CD1c-positive myeloid dendritic cell (primary cell): Measurements from ENCODE around the gene SRPRA.
"Not testable (repeated sequence)": the region's sequence is repeated elsewhere in the genome, so short reads cannot be mapped to it uniquely, and the experiment has no call there.

ENCODE experiments used
- DNase-seq: peaks from one replicate; pipeline ENCODE4 v3.0.0-alpha.2; 2016; ENCODE audit errors: extremely low spot score

Gene SRPRA, protein sequence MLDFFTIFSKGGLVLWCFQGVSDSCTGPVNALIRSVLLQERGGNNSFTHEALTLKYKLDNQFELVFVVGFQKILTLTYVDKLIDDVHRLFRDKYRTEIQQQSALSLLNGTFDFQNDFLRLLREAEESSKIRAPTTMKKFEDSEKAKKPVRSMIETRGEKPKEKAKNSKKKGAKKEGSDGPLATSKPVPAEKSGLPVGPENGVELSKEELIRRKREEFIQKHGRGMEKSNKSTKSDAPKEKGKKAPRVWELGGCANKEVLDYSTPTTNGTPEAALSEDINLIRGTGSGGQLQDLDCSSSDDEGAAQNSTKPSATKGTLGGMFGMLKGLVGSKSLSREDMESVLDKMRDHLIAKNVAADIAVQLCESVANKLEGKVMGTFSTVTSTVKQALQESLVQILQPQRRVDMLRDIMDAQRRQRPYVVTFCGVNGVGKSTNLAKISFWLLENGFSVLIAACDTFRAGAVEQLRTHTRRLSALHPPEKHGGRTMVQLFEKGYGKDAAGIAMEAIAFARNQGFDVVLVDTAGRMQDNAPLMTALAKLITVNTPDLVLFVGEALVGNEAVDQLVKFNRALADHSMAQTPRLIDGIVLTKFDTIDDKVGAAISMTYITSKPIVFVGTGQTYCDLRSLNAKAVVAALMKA

GRCh38 chr11:126268708-126269579 lies at the start of gene SRPRA, which contains the start of gene FOXRED1:
SRPRA (minus strand) TSS chr11:126268895; CDS start chr11:126268804, 91 bp downstream.
FOXRED1 (plus strand) TSS chr11:126269154; CDS start chr11:126269207, 53 bp downstream.
- peak; percentile 100 for DNase-seq

GRCh38 chr11:126317756-126318573 lies 49.3 kb upstream of the SRPRA start:
- DNase-seq, result no peak

GRCh38 chr11:126317432-126317755 lies 48.7 kb upstream of the SRPRA start:
- no peak for DNase-seq

- peak; percentile 40 for DNase-seq
Observed at GRCh38 chr11:126313826-126314225, 45.1 kb upstream of the SRPRA start.

DNA sequence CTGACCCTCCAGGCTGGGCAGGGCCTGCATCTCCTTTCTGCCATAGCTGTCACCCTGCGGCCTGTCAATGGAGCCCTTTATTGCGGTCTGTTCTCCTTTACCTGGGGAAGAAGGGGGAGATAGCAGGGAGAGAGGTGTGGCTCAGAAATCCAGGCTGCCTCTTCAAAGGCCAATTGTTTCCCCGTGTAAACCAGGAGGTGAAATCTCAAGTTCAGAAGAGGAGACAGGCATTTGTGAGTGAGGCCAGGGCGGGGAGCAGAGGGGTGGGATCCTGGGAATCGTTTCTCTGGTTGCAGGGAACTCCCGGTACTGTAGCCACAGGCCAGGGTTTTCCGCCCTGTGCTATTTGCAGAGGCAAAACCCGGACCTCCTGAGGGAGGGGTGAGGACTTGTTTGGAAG lies 44.3 kb upstream of the SRPRA start:
- DNase-seq, result no peak

- peak; percentile 65 for DNase-seq
Observed at GRCh38 chr11:126311401-126312291, 43.0 kb upstream of the SRPRA start.

DNA sequence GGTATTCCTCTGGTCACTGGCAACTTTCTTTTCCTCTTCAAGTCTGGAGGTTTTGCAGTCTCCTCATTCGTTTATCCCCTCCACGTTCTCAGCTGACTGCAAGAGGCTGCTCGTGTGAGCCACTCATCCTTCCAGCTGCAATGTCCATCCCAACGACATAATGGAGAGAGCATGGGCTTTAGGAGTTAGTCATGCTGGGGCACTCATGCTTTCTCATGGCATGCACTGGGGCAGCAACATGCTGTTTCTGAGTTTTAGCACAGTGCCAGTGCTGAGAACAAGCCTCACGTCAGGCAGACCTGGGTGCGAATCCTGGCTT lies 42.3 kb upstream of the SRPRA start:
- DNase-seq, result no peak

DNA sequence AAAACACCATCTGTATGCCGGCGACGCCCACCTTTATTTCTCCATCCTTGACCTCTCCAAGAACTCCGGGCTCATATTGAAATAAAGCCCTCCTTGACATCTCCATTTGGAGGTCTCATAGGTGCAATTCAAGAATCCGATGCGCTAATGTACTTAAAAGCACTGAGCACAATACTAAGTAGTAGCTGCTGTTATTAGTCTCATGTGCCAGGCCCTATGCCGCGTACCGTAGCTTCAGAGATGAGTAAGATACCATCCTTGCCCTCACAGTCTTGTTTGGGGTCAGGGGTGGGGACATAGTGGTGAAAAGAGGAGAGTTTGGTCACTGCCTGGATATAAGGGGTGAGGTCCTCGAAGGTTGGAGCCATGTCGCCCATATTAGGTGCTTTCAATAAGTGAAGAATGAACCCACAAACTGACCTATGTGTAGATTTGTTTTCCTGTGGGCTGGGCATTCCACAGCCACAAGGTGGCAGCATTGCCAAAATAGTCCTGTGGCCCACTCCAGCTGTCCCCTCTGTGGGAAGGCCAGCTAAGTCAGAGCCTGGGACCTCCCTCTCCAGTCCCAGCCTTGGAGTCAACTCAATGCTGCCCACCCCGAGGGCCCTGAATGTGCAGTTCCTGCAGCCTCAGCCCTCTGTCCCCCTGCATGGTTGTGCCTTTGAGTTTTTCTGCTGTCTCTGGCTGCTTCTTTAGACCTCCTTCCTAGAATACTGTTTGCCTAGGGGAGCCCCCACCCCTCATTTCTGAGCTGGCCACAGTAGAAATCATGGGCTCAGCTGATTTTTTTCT lies 41.7 kb upstream of the SRPRA start:
- peak; percentile 73 for DNase-seq

- DNase-seq, result not testable (repeated sequence)
Observed at GRCh38 chr11:126308771-126309170, 40.1 kb upstream of the SRPRA start.

GRCh38 chr11:126308271-126308671 lies 39.6 kb upstream of the SRPRA start:
- DNase-seq, result no peak

DNA sequence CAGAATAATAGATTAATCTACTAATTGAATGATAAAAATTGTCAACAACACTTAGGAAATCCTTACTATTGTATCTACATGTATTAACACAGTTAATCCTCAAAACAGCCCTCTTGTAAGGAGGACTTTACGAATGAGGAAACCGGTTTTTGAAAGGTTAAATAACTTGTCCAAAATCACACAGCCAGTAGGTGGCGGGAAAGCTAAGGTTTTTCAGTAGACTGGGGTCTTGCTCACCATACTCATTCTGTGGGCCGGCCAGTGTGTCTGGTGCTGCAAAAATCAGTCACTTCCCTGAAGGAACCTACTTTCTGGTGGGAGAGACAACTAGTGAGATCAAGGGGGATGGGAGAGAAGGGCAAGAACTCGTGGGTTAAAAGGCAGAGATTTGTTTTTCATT lies 39.0 kb upstream of the SRPRA start:
- DNase-seq, result peak; percentile 25

DNA sequence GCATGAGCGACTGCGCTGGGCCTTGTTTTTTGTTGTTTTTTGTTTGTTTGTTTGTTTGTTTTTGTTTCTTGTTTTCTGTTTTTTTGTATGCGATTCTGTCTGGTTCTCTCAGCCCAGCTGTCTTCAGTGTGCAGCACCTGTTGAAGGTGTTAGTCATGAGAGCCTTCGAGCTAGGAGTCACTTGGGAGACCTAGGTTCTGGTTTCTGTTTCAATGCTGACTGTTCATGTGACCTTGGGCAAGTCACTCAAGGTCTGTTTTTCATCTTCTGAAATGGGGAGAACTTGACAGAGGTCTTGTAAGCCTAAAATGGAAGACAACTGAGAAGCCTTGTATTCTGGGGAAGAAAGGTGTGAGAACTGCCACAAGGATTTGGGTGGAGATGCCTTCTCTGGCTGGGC lies 37.0 kb upstream of the SRPRA start:
- no peak for DNase-seq

DNA sequence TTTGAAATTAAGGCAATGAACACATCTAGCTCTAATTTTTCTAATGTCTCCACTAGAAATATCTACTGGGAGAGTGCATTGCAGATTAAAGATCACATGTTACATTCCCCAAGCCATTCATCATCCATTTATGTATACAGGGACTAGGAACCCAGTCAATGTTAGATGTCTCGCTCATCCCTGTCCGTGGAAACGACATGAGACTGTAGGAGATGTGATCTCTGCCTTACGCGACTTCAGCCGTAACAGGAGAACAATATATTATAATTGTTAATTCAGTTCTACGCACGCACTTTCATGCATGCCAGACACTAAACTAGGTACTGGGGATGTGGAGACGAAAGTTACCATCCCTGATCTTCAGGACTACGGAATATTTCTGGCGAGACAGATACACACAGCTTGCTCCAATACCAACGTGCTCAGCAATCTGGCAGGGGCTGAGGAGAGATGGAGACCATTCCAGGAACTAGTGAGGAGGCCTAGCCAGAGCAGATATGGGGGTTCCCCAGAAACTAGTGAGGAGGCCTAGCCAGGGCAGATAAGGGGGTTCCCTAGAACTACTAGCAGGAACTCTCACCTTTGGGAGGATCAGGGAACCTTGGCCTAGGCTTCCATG lies 35.9 kb upstream of the SRPRA start:
- no peak for DNase-seq

GRCh38 chr11:126303623-126304456 lies 35.1 kb upstream of the SRPRA start, which contains the start of gene DCPS:
DCPS (plus strand) TSS chr11:126304060; CDS start chr11:126304081, 21 bp downstream.
- peak; percentile 95 for DNase-seq

DNA sequence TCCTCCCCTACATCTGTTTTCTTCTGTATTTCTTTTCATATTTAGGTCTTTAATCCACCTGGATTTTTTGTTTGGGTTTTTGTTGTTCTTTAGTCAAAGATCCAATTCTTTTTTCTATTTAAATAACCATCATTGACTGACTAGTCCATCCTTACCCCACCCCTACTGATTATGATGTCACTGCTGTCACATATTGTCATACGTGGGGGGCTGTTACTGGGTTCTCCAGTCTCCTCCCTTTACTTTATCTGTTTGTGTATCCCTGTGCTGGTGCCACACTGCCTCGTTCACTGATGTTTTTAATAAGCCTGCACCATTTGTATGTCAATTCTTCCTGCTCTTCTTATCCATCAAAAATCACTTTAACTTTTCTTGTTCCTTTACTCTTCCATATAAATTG lies 28.3 kb upstream of the SRPRA start:
- no peak for DNase-seq

DNA sequence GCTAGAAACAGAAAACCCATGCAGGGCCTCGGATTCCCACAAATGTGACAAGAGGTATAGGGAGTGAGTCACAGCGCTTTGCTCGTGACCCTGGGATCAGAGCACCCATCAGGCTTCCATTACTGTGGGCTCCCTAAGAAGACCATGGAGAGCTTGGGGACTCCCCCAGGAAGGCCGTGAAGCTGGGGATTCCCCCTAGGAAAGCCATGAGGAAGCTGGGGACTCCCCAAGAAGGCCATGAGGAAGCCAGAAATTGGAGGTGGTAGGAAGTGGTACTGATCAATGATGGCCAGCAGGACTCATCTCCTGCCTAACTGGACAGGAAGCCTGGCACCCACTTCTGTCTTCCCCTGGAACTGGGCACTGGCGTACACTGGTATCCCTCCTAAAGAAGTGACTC lies 25.0 kb upstream of the SRPRA start:
- peak; percentile 29 for DNase-seq

- no peak for DNase-seq
Observed at GRCh38 chr11:126290887-126291286, 22.2 kb upstream of the SRPRA start.

DNA sequence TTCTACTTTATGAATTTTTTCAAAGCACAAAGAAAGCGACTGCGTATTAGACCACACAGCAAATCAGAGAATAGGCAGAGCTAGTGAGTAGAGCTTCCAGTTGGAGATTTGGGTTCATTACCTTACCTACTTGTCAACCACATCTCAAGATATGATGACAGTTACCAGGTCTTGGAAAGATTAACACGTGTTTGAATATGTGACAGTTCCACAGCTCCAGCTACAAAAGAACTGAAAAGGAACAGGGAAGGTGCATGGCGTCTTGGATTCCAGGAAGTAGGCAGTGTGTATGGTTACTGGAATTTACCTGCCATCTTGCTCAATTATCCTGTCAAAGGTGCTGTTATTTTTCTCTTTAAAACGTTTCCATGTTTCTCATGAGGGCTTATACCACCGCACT lies 19.5 kb upstream of the SRPRA start:
- no peak for DNase-seq
